GM12864 (cell line): ENCODE data around the gene PODXL2.
"Not testable (repeated sequence)": the region's sequence is repeated elsewhere in the genome, so short reads cannot be mapped to it uniquely, and the experiment has no call there.

Experiments
- DNase-seq: peaks from one replicate; pipeline ENCODE4 v3.0.0-alpha.2; 2011; ENCODE audit warnings: low read depth
- H3K4me3 ChIP-seq: 2 replicates; pipeline ENCODE4 v1.5.1; 2011; ENCODE audit warnings: mild to moderate bottlenecking, low read depth, low read length, control low read depth
- TF ChIP-seq, protein P1 (sequence below): IDR thresholded peaks from 2 replicates; pipeline ENCODE4 v1.5.1; 2011; ENCODE audit warnings: low read depth, mild to moderate bottlenecking, moderate library complexity, low read length, control low read depth, inconsistent platforms; ENCODE audit errors: missing control alignments

Gene PODXL2

DNA sequence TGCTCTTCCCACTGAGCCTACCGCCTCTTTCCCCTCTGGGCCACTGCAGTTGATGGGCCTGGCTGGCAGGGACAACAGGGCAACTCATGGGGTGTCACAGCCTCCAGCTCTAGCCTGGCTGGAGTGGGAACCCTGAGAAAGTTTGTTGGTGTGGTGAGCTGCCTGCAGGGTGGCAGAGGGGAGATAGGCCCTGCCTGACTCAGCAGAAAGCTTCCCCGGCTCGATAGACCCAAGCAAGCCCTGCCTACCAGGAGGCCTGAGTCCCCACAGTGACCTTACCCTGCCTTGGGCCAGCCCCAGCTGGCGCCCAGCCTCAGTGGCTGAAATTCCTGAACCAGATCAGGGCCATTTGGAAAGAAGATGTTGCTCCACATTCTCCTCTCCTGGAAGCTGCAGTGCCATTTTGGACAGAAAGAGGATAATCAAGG is 73.2 kb downstream of the PODXL2 start:
- DNase-seq, result no peak
- H3K4me3 ChIP-seq, result no peak overlapping the region
- TF ChIP-seq, protein P1, sequence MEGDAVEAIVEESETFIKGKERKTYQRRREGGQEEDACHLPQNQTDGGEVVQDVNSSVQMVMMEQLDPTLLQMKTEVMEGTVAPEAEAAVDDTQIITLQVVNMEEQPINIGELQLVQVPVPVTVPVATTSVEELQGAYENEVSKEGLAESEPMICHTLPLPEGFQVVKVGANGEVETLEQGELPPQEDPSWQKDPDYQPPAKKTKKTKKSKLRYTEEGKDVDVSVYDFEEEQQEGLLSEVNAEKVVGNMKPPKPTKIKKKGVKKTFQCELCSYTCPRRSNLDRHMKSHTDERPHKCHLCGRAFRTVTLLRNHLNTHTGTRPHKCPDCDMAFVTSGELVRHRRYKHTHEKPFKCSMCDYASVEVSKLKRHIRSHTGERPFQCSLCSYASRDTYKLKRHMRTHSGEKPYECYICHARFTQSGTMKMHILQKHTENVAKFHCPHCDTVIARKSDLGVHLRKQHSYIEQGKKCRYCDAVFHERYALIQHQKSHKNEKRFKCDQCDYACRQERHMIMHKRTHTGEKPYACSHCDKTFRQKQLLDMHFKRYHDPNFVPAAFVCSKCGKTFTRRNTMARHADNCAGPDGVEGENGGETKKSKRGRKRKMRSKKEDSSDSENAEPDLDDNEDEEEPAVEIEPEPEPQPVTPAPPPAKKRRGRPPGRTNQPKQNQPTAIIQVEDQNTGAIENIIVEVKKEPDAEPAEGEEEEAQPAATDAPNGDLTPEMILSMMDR, result no peak

DNA sequence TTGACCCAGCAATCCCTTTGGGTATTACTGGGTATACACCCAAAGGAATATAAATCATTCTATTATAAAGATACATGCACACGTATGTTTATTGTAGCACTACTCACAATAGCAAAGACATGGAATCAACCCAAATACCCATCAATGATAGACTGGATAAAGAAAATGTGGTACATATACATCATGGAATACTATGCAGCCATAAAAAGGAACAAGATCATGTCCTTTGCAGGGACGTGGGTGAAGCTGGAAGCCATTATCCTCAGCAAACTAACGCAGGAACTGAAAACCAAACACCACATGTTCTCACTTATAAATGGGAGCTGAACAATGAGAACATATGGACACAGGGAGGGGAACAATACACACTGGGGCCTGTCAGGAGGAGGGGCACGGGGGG is 75.9 kb downstream of the PODXL2 start:
- DNase-seq, H3K4me3 ChIP-seq: not testable (repeated sequence)

DNA sequence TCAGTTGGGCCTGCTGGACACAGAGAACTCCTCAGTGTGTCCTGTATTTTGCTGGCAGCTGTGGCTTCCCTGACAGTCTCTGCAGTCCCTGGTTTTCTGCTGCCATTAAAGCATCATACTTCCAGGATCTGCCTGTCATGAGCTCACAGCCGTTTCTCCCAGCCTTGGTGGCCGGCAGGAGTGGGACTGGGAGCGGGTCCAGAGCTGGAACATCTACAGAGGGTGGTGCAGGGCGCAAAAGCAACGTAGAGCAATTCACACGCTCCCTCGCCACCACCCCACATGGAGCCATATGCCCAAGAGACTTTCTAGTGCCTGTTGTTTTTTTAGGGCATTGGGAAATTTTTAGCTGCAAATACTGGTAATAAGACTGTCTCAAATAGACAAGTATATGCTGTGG is 77.3 kb downstream of the PODXL2 start:
- DNase-seq, result no peak
- TF ChIP-seq, protein P1, result no peak
- H3K4me3 ChIP-seq, result no peak overlapping the region

DNA sequence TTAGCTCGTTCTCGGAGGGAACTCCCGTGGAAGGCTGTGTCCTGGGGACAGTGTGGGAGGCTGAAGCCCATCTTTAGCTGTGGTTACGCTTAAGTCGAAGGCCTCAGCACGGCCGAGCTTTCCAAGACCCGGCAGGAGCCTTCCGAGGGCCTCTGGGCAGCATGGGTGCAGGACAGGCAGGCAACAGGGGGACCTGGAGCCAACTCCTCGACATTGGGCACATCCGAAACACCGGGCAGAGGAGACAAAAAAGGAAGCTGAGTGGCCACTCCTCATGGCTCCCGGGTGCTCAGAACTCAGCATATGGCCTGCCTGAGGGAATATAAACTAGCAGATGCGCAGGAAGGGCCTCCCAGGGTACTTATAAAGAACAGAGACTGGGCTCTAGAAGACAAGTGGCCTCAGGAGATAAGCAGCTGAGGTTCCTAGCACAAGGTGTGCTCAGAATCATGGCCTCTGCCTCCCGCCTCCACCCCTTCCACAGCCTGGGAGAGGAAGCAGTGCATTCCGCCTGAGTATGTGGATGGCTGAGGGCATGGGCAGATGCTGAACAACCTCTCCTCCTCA is 77.9 kb downstream of the PODXL2 start:
- H3K4me3 ChIP-seq, result no peak overlapping the region
- TF ChIP-seq, protein P1, result no peak
- no peak for DNase-seq

DNA sequence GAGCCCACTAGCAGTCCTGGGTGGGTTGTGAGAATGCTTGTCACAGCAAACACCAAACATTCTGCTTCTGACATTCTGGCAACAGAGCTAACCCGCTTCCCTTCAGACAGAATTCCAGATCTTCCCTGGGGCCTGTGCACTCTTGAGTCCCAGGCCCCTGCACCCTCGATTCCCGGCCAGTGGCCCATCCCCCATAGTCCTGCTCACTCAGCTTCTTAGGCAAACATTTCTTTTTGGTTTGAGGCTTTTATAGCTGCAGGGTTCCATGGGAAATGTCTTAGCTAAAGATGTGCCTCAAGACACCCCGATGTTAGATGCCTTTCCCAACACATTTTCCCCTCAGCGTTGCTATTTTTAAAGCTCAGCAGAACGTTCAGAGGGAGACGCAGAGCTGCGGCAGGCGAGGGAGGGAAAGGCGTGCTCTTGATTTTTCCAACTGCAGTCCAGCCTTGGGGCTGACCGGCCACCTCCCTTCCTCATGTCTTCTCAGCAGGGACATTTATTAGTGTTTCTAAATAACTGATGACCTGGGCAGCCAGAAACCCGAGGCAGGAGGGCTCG is 78.9 kb downstream of the PODXL2 start:
- TF ChIP-seq, protein P1, result no peak
- DNase-seq, result no peak

DNA sequence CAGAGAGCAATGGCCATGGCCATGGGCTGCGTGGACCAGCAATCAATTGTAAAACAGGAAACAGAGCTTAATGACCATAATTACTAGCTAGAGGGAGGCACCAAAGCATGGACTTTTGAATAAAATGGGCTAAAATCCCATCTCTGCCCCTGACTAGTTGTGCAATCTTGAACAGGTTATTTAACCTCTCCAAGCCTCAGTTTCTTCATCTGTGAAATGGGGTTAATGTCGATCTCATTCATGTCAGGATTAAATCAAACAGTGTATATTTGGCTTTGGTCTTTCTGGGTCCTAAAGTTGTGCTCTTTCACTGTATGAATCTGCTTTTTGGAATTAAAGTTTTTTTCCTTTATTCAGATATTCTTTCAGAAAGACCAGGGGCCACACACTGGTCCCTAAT is 79.9 kb downstream of the PODXL2 start:
- no peak for DNase-seq
- TF ChIP-seq, protein P1, result no peak
- no peak overlapping the region for H3K4me3 ChIP-seq

More for the DNA sequence above, 78.9 kb downstream of the PODXL2 start:
- H3K4me3 ChIP-seq, result no peak overlapping the region

DNA sequence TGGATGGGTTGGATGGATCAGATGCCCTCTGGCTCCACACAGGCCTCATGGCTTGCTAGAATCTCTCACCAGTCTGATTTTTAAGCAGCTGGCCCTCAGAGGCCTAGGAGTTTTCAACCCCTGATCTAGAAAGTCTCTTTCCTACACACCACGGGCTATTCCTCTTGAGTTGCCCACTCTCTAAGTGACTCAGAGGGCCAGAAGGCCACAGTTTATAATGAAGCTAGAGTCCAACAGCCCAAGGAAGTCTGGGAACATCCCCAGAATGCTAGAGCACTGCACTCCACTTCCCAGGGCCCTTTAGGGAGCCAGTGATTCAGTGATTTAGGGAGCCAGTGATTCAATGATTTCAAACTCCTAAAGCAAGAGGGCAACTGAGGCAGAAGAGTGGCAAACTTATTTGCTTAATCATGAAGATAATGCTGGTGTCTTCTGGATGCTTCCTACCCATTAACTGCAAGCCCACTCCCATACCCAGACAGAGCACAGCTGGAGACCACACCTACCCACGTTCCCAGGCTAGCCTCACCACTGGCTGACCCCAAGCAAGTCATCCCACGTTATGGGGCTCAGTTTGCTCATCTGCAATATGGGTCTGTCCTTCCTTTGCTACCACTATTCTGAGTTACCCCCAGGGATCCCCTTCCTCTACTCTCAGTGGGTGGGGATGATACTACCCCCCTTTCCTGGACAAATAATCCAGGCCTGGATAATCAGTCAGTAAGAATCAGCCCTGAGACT is 80.5 kb downstream of the PODXL2 start:
- H3K4me3 ChIP-seq, result no peak overlapping the region
- TF ChIP-seq, protein P1, result no peak
- no peak for DNase-seq
